ENCODE data around the gene TRIM71.

DNA sequence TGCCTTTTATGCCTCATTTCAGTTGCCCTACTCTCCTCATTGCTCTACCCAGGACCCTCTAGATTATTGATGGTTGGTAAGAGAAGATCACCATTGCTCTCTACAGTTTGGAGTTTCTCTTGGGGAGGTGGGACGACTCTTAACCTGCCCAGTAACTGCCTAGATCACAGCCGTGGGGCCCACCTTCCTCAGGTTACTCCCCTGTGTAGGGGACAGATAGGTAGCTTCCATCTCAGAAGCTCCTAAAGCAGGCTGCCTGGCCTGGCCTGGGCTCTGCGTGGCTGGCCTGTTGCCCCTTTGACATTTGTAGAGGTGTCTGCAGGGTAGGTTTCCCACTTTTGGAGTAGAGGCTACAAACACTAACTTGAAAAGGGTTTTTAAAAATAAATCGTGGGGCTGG is 42.7 kb downstream of the TRIM71 start:
- TF ChIP-seq, protein P1, sequence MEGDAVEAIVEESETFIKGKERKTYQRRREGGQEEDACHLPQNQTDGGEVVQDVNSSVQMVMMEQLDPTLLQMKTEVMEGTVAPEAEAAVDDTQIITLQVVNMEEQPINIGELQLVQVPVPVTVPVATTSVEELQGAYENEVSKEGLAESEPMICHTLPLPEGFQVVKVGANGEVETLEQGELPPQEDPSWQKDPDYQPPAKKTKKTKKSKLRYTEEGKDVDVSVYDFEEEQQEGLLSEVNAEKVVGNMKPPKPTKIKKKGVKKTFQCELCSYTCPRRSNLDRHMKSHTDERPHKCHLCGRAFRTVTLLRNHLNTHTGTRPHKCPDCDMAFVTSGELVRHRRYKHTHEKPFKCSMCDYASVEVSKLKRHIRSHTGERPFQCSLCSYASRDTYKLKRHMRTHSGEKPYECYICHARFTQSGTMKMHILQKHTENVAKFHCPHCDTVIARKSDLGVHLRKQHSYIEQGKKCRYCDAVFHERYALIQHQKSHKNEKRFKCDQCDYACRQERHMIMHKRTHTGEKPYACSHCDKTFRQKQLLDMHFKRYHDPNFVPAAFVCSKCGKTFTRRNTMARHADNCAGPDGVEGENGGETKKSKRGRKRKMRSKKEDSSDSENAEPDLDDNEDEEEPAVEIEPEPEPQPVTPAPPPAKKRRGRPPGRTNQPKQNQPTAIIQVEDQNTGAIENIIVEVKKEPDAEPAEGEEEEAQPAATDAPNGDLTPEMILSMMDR (IDR thresholded peaks at IDR 0.05), result no peak
- TF ChIP-seq POLR2A (IDR thresholded peaks at IDR 0.05) (no peak), POLR2AphosphoS5 (IDR thresholded peaks at IDR 0.05) (no peak)

Measured in prostate gland (tissue), 2 donors.